ENCODE measurements around the gene PHAX. TPM values are rescaled to one million over a fixed set of nuclear protein-coding genes. Genes with fewer than 3 reads are reported as not detected.
A peak's percentile ranks its signal among the peaks of the same experiment; 100 is the strongest.

The PHAX gene
- total RNA-seq, 1 experiment from 2014 or later, result 24.5 TPM

DNA sequence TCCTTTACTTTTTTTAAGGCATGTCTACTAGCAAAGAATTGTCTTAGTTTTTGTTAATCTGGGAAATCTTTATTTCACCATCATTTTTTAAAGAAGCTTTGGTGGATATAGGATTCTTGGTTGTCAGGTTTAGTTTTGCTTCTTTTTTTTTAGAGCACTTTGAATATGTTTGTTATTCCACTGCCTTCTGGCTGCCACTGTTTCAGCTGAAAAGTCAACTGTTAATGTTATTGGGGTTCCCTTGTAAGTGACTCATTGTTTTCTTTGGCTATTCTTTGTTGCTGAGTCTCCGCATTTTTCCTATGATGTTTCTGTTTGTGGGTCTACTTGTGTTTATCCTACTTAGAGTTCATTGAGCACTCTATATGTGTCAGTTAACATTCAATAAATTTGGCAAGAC, 44.4 kb downstream of the PHAX start:
- intact Hi-C loops (cut with micrococcal nuclease), result no loop called here
- no peak overlapping the region for H3K9ac ChIP-seq (ENCODE audit: low read length)
- H3K79me2 ChIP-seq (ENCODE audit: insufficient read depth, low read length), result no peaks in the 10 kb centered on the region
- no peak overlapping the region for H2AFZ ChIP-seq (ENCODE audit: low read depth, low read length, poor library complexity, severe bottlenecking)
- H3K36me3 ChIP-seq (ENCODE audit: control insufficient read depth in 1 of 2, insufficient read depth in 2 of 2, low read length in 2 of 2), result no peaks in the 10 kb centered on the region
- ChIA-PET CTCF (no interaction called here), POLR2A (no interaction called here), RAD21 (ENCODE audit: low non-redundant PET in 1 of 2, low total read pairs in 2 of 2, uncharacterized antibody in 2 of 2, unreplicated experiment in 2 of 2) (no interaction called here)
- peaks cover 0 to 6% of the 10 kb centered on the region in 2 experiments; a peak in 1 of 4 replicates for H3K9me3 ChIP-seq (ENCODE audit: control insufficient read depth in 1 of 2, insufficient read depth in 1 of 2, low read depth in 1 of 2, low read length in 2 of 2)
- H3K4me2 ChIP-seq (ENCODE audit: low read length), result no peak overlapping the region
- H3K4me1 ChIP-seq (ENCODE audit: control insufficient read depth in 1 of 2, insufficient read depth in 2 of 2, low read length in 2 of 2), result no peaks in the 10 kb centered on the region
- H3K9me2 ChIP-seq (ENCODE audit: insufficient read depth), result no peaks in the 10 kb centered on the region
- no peak for ATAC-seq
- DNase-seq (ENCODE audit: low read depth, low spot score), result no peak
- no peak overlapping the region for H3K4me3 ChIP-seq (replicated peaks in 1 of 2; ENCODE audit: low read depth in 1 of 2, low read length in 2 of 2)
- TF ChIP-seq CBX3 (IDR thresholded peaks at IDR 0.05; ENCODE audit: low read depth) (0 out of 2 replicates have a peak, but pooled peaks have one; percentile 48), EGR1 (IDR thresholded peaks at IDR 0.05; ENCODE audit: low read depth) (no peak)
- TF ChIP-seq, protein P1, sequence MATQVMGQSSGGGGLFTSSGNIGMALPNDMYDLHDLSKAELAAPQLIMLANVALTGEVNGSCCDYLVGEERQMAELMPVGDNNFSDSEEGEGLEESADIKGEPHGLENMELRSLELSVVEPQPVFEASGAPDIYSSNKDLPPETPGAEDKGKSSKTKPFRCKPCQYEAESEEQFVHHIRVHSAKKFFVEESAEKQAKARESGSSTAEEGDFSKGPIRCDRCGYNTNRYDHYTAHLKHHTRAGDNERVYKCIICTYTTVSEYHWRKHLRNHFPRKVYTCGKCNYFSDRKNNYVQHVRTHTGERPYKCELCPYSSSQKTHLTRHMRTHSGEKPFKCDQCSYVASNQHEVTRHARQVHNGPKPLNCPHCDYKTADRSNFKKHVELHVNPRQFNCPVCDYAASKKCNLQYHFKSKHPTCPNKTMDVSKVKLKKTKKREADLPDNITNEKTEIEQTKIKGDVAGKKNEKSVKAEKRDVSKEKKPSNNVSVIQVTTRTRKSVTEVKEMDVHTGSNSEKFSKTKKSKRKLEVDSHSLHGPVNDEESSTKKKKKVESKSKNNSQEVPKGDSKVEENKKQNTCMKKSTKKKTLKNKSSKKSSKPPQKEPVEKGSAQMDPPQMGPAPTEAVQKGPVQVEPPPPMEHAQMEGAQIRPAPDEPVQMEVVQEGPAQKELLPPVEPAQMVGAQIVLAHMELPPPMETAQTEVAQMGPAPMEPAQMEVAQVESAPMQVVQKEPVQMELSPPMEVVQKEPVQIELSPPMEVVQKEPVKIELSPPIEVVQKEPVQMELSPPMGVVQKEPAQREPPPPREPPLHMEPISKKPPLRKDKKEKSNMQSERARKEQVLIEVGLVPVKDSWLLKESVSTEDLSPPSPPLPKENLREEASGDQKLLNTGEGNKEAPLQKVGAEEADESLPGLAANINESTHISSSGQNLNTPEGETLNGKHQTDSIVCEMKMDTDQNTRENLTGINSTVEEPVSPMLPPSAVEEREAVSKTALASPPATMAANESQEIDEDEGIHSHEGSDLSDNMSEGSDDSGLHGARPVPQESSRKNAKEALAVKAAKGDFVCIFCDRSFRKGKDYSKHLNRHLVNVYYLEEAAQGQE (IDR thresholded peaks at IDR 0.05; ENCODE audit: low read depth), result no peak
- TF ChIP-seq, protein P2, sequence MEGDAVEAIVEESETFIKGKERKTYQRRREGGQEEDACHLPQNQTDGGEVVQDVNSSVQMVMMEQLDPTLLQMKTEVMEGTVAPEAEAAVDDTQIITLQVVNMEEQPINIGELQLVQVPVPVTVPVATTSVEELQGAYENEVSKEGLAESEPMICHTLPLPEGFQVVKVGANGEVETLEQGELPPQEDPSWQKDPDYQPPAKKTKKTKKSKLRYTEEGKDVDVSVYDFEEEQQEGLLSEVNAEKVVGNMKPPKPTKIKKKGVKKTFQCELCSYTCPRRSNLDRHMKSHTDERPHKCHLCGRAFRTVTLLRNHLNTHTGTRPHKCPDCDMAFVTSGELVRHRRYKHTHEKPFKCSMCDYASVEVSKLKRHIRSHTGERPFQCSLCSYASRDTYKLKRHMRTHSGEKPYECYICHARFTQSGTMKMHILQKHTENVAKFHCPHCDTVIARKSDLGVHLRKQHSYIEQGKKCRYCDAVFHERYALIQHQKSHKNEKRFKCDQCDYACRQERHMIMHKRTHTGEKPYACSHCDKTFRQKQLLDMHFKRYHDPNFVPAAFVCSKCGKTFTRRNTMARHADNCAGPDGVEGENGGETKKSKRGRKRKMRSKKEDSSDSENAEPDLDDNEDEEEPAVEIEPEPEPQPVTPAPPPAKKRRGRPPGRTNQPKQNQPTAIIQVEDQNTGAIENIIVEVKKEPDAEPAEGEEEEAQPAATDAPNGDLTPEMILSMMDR (IDR thresholded peaks at IDR 0.05 in 2 of 3, conservative IDR thresholded peaks at IDR 0.05 in 1 of 3; ENCODE audit: borderline replicate concordance in 1 of 3, insufficient read depth in 1 of 3, low read depth in 2 of 3, low read length in 2 of 3), result no peak
- no peaks in the 10 kb centered on the region for H4K20me1 ChIP-seq (ENCODE audit: insufficient read depth)
- BruUV-seq (replicated peaks), result no TSS peak
- no peaks in the 10 kb centered on the region for H3K27me3 ChIP-seq (ENCODE audit: insufficient read depth, low read length)
- H3K27ac ChIP-seq (ENCODE audit: low read depth, low read length), result no peak overlapping the region
